Activated naive CD8-positive, alpha-beta T cell (primary cell): ENCODE measurements around the gene CLIC3.

Experiments used
- H3K27ac Mint-ChIP-seq: one replicate; pipeline ENCODE4 v1.8.0; 2021; ENCODE audit warnings: mixed read lengths
- H3K27me3 Mint-ChIP-seq: one replicate; pipeline ENCODE4 v1.8.0; 2021; ENCODE audit warnings: mixed read lengths
- H3K36me3 Mint-ChIP-seq: one replicate; pipeline ENCODE4 v1.8.0; 2021; ENCODE audit warnings: mixed read lengths
- H3K4me1 Mint-ChIP-seq: one replicate; pipeline ENCODE4 v1.8.0; 2021; ENCODE audit warnings: low read depth, mixed read lengths
- H3K4me3 Mint-ChIP-seq: one replicate; pipeline ENCODE4 v1.8.0; 2021; ENCODE audit warnings: mild to moderate bottlenecking, mixed read lengths
- H3K9me3 Mint-ChIP-seq: one replicate; pipeline ENCODE4 v1.8.0; 2021; ENCODE audit warnings: low read depth, mixed read lengths

Gene CLIC3

GRCh38 chr9:136977223-136977622 lies 19.1 kb downstream of the CLIC3 start, which contains the start of gene PTGDS:
TSS of gene PTGDS (plus strand) at chr9:136977504. CDS start at chr9:136977579, 75 bp downstream.
- Mint-ChIP-seq H3K9me3 (no peaks in the 10 kb centered on the region), H3K36me3 (no peaks in the 10 kb centered on the region), H3K27me3 (peaks cover 4% of the 10 kb centered on the region), H3K4me1 (peaks cover 14% of the 10 kb centered on the region), H3K4me3 (no peak within 1 kb of the TSS), H3K27ac (no peak within 1 kb of the TSS)

- peaks cover 2% of the 10 kb centered on the region for H3K27me3 Mint-ChIP-seq
- no peaks in the 10 kb centered on the region for H3K9me3 Mint-ChIP-seq
- H3K27ac Mint-ChIP-seq, result no peak overlapping the region
- H3K4me1 Mint-ChIP-seq, result peaks cover 14% of the 10 kb centered on the region
- H3K4me3 Mint-ChIP-seq, result peak overlapping the region; percentile 9
- no peaks in the 10 kb centered on the region for H3K36me3 Mint-ChIP-seq
These were observed 20.7 kb downstream of the CLIC3 start for GRCh38 chr9:136975644-136976043.

- no peaks in the 10 kb centered on the region for H3K9me3 Mint-ChIP-seq
- no peaks in the 10 kb centered on the region for H3K36me3 Mint-ChIP-seq
- peak overlapping the region; percentile 9 for H3K4me3 Mint-ChIP-seq
- peaks cover 13% of the 10 kb centered on the region for H3K4me1 Mint-ChIP-seq
- no peaks in the 10 kb centered on the region for H3K27me3 Mint-ChIP-seq
- H3K27ac Mint-ChIP-seq, result no peak overlapping the region
These were observed 21.4 kb downstream of the CLIC3 start for GRCh38 chr9:136974817-136975535.

GRCh38 chr9:136973618-136974617 lies 22.4 kb downstream of the CLIC3 start:
- Mint-ChIP-seq H3K27me3 (no peaks in the 10 kb centered on the region), H3K4me1 (peaks cover 13% of the 10 kb centered on the region), H3K36me3 (no peaks in the 10 kb centered on the region), H3K27ac (no peak overlapping the region), H3K9me3 (no peaks in the 10 kb centered on the region), H3K4me3 (no peak overlapping the region)

GRCh38 chr9:136972743-136973142 lies 23.6 kb downstream of the CLIC3 start:
- Mint-ChIP-seq H3K27ac (no peak overlapping the region), H3K4me3 (no peak overlapping the region), H3K27me3 (no peaks in the 10 kb centered on the region), H3K9me3 (no peaks in the 10 kb centered on the region), H3K4me1 (peaks cover 13% of the 10 kb centered on the region), H3K36me3 (no peaks in the 10 kb centered on the region)

- H3K4me1 Mint-ChIP-seq, result peaks cover 13% of the 10 kb centered on the region
- no peak overlapping the region for H3K27ac Mint-ChIP-seq
- no peaks in the 10 kb centered on the region for H3K9me3 Mint-ChIP-seq
- no peaks in the 10 kb centered on the region for H3K36me3 Mint-ChIP-seq
- H3K27me3 Mint-ChIP-seq, result no peaks in the 10 kb centered on the region
- H3K4me3 Mint-ChIP-seq, result no peak overlapping the region
These were observed 24.0 kb downstream of the CLIC3 start for GRCh38 chr9:136972335-136972734.

- no peak overlapping the region for H3K27ac Mint-ChIP-seq
- no peaks in the 10 kb centered on the region for H3K27me3 Mint-ChIP-seq
- H3K9me3 Mint-ChIP-seq, result no peaks in the 10 kb centered on the region
- H3K36me3 Mint-ChIP-seq, result no peaks in the 10 kb centered on the region
- peaks cover 13% of the 10 kb centered on the region for H3K4me1 Mint-ChIP-seq
- H3K4me3 Mint-ChIP-seq, result no peak overlapping the region
These were observed 24.6 kb downstream of the CLIC3 start for GRCh38 chr9:136971746-136972145.

- no peaks in the 10 kb centered on the region for H3K36me3 Mint-ChIP-seq
- no peaks in the 10 kb centered on the region for H3K9me3 Mint-ChIP-seq
These were observed 26.0 kb downstream of the CLIC3 start for GRCh38 chr9:136970361-136970760.

GRCh38 chr9:136969774-136970173 lies 26.6 kb downstream of the CLIC3 start:
- Mint-ChIP-seq H3K4me1 (peaks cover 14% of the 10 kb centered on the region), H3K36me3 (no peaks in the 10 kb centered on the region), H3K27me3 (no peaks in the 10 kb centered on the region), H3K27ac (no peak overlapping the region), H3K9me3 (no peaks in the 10 kb centered on the region), H3K4me3 (no peak overlapping the region)

More at GRCh38 chr9:136970361-136970760, 26.0 kb downstream of the CLIC3 start:
- no peak overlapping the region for H3K27ac Mint-ChIP-seq
- H3K4me3 Mint-ChIP-seq, result no peak overlapping the region
- peaks cover 18% of the 10 kb centered on the region for H3K4me1 Mint-ChIP-seq
- no peaks in the 10 kb centered on the region for H3K27me3 Mint-ChIP-seq

- Mint-ChIP-seq H3K36me3 (no peaks in the 10 kb centered on the region), H3K27ac (no peak overlapping the region), H3K27me3 (no peaks in the 10 kb centered on the region), H3K4me1 (peaks cover 17% of the 10 kb centered on the region), H3K4me3 (no peak overlapping the region), H3K9me3 (no peaks in the 10 kb centered on the region)
These were observed 27.2 kb downstream of the CLIC3 start for GRCh38 chr9:136969150-136969549.

- H3K36me3 Mint-ChIP-seq, result no peaks in the 10 kb centered on the region
- H3K27me3 Mint-ChIP-seq, result no peaks in the 10 kb centered on the region
- no peak overlapping the region for H3K27ac Mint-ChIP-seq
- H3K4me3 Mint-ChIP-seq, result no peak overlapping the region
- H3K4me1 Mint-ChIP-seq, result peaks cover 17% of the 10 kb centered on the region
- no peaks in the 10 kb centered on the region for H3K9me3 Mint-ChIP-seq
These were observed 27.8 kb downstream of the CLIC3 start for GRCh38 chr9:136968333-136969127.

- Mint-ChIP-seq H3K27ac (peak overlapping the region; percentile 48), H3K4me1 (peaks cover 24% of the 10 kb centered on the region), H3K36me3 (no peaks in the 10 kb centered on the region), H3K27me3 (no peaks in the 10 kb centered on the region), H3K9me3 (no peaks in the 10 kb centered on the region), H3K4me3 (peak overlapping the region; percentile 83)
These were observed 30.4 kb downstream of the CLIC3 start for GRCh38 chr9:136965771-136966484.

- H3K27me3 Mint-ChIP-seq, result no peaks in the 10 kb centered on the region
- no peaks in the 10 kb centered on the region for H3K36me3 Mint-ChIP-seq
- H3K4me3 Mint-ChIP-seq, result peak overlapping the region; percentile 53
- H3K9me3 Mint-ChIP-seq, result no peaks in the 10 kb centered on the region
- peak overlapping the region; percentile 28 for H3K27ac Mint-ChIP-seq
- H3K4me1 Mint-ChIP-seq, result peaks cover 33% of the 10 kb centered on the region
These were observed 31.4 kb downstream of the CLIC3 start for GRCh38 chr9:136964833-136965422.
